Common myeloid progenitor, CD34-positive (primary cell): ENCODE results near the gene USHBP1.
A peak's percentile ranks its signal among the peaks of the same experiment; 100 is the strongest.

Experiments used
- CTCF ChIA-PET: fragments of 350-600 bp; sonication (Branson Sonifier 250); formaldehyde crosslinking; loops from one replicate; lab custom pipeline; 2021; ENCODE audit warnings: antibody characterized with exemption; lab: Charles Lee
- POLR2A ChIA-PET: fragments of 350-600 bp; sonication (Branson Sonifier 250); formaldehyde crosslinking; loops from one replicate; lab custom pipeline; 2021; ENCODE audit warnings: antibody characterized with exemption; lab: Charles Lee
- DNase-seq, 3 donors: peaks; one replicate each; pipeline versions ENCODE4 v3.0.0 to v3.0.0-alpha.2; 2013
- H3K27ac ChIP-seq, 2 experiments: 1 replicate in 1 of 2; 2 replicates in 1 of 2; pipeline ENCODE4 v1.7.0; 2013; ENCODE audit warnings: inconsistent platforms in 2 of 2, low read length in 2 of 2, mild to moderate bottlenecking in 2 of 2, low read depth in 1 of 2, moderate library complexity in 1 of 2; ENCODE audit not compliant: severe bottlenecking in 2 of 2, insufficient read depth in 1 of 2, poor library complexity in 1 of 2
- H3K27me3 ChIP-seq, 5 experiments: replicated peaks in 2 of 5; 1 replicate in 3 of 5; 2 replicates in 2 of 5; pipeline versions ENCODE4 v1.6.1 to v1.7.0; 2013; ENCODE audit warnings: low read length in 4 of 5, mild to moderate bottlenecking in 2 of 5, moderate library complexity in 2 of 5, inconsistent platforms in 1 of 5; ENCODE audit not compliant: insufficient read depth in 5 of 5, control insufficient read depth in 4 of 5
- H3K36me3 ChIP-seq, 4 experiments: 1 replicate in 2 of 4; 2 replicates in 2 of 4; pipeline versions ENCODE4 v1.6.1 to v1.7.0; 2013; ENCODE audit warnings: low read length in 3 of 4, control low read depth in 1 of 4, mild to moderate bottlenecking in 1 of 4; ENCODE audit not compliant: control insufficient read depth in 4 of 4, insufficient read depth in 4 of 4
- H3K4me1 ChIP-seq, 4 experiments: 1 replicate in 3 of 4; 2 replicates in 1 of 4; pipeline versions ENCODE4 v1.6.1 to v1.7.1; 2013; ENCODE audit warnings: low read length in 3 of 4, mild to moderate bottlenecking in 3 of 4, control low read depth in 1 of 4, inconsistent platforms in 1 of 4, moderate library complexity in 1 of 4; ENCODE audit not compliant: control insufficient read depth in 4 of 4, insufficient read depth in 4 of 4; ENCODE audit errors: control extremely low read depth in 1 of 4
- H3K4me3 ChIP-seq, 7 experiments: 1 replicate in 4 of 7; 2 replicates in 3 of 7; pipeline versions ENCODE4 v1.5.1 to v1.7.0; 2013; ENCODE audit warnings: mild to moderate bottlenecking in 7 of 7, low read length in 6 of 7, moderate library complexity in 6 of 7, inconsistent platforms in 2 of 7, low read depth in 2 of 7, control low read depth in 1 of 7; ENCODE audit not compliant: insufficient read depth in 4 of 7, control insufficient read depth in 1 of 7; ENCODE audit errors: extremely low read depth in 1 of 7
- H3K9me3 ChIP-seq, 5 experiments: 1 replicate in 4 of 5; 2 replicates in 1 of 5; pipeline versions ENCODE4 v1.6.1 to v1.7.1; 2013; ENCODE audit warnings: low read length in 4 of 5, mild to moderate bottlenecking in 2 of 5, inconsistent platforms in 1 of 5, low read depth in 1 of 5, moderate library complexity in 1 of 5; ENCODE audit not compliant: control insufficient read depth in 4 of 5, insufficient read depth in 2 of 5; ENCODE audit errors: control extremely low read depth in 1 of 5
- WGBS: methylation state at CpG from one replicate; pipeline ENCODE4 v1.1.5; 2013; ENCODE audit not compliant: insufficient coverage; 5-methylcytosine and 5-hydroxymethylcytosine counted together

The USHBP1 gene

DNA sequence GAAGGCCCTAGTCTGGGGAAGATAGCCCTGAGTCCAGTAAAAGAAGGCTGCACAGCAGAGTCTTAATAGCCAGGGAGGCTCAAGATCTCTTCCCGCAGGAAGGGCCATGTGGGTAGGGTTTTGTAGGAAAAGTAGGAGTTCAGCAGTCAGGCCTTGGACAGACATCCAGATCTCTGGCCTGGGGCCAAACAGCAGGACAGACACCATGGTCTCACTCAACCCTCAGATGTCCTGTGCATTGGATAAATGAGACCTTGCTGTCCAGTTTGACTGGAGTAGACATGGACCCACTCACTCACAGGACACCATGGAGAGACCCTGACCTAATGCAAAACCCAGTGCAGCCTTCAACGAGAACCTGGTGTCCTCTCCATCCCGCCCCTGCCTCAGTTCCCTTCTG lies 34.7 kb downstream of the USHBP1 start:
- Histone ChIP-seq H3K4me1 (peaks cover 0 to 19% (median 12%) of the 10 kb centered on the region in 4 experiments), H3K36me3 (peaks cover 0 to 29% (median 14%) of the 10 kb centered on the region in 4 experiments), H3K27ac (no peak overlapping the region), H3K27me3 (no peaks in the 10 kb centered on the region), H3K4me3 (no peak overlapping the region), H3K9me3 (no peaks in the 10 kb centered on the region)
- POLR2A ChIA-PET = no interaction called here
- CTCF ChIA-PET = no interaction called here
- DNase-seq = no peak
- 100% methylated on average over 3 of the region's 3 CpGs for WGBS

- POLR2A ChIA-PET = no interaction called here
- H3K4me3 ChIP-seq = no peak overlapping the region
- 96% methylated on average over 13 of the region's 13 CpGs for WGBS
- no peak overlapping the region for H3K27ac ChIP-seq
- DNase-seq = no peak
- no peaks in the 10 kb centered on the region for H3K9me3 ChIP-seq
- CTCF ChIA-PET = interaction anchor here (0.8 to 2.6 kb wide), 5 partner anchors 7 to 17 kb away, joined by 3 to 12 read pairs (median 6); partner anchors contain the start of gene USE1
- H3K36me3 ChIP-seq = peaks cover 0 to 29% (median 14%) of the 10 kb centered on the region in 4 experiments
- no peaks in the 10 kb centered on the region for H3K27me3 ChIP-seq
- peaks cover 0 to 13% (median 8%) of the 10 kb centered on the region in 4 experiments for H3K4me1 ChIP-seq
These were observed 36.7 kb downstream of the USHBP1 start for GRCh38 chr19:17227798-17228367.

DNA sequence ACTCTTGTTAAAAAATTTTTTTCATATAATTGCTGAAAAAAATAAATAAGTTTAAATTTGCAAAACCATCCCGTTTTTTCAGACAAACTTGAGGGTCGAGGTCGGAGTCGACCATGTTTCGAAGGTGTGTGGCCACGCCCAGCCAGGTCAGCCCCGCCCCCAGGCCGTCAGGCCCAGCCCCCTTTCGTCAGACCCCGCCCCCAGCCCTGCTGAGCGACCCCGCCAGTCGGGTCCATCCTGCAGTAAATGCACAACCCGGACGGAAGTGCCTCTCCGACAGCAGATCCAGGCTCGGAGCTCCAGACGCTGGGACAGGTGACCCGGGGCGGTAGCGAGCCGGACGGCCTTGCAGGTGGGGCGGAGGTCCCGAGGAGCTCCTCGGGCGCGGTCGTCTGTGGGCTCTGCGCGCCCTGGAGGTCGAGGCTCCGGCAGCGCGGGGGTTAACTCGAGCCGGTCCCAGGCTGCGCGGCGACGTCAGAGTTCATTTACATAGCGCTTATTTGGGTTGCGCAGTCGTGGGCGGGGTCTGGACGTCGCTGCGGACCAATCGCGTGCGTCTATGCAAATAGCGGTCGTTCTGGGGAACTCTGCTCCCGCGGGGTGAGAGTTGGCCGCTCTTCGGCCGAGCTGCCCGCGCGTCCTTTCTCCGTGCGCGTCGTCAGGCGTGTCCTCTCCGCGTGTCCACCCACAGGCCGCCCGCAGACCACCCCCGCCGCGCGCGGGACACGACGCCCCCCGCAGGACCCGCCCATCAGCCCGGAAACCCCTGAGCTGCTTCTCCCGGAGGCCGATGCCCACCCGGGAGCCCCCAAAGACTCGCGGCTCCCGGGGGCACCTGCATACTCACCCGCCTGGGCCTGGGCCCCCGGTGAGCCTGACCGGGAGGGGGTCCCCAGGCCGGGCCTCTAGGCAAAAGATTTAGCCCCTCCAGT lies 38.3 kb downstream of the USHBP1 start, which contains the start of gene OCEL1:
Gene OCEL1, plus strand, starts transcription at position 225 of the 932 bp plus-strand sequence. Its CDS starts 22 bp downstream, at position 247.
- Histone ChIP-seq H3K4me1 (peaks cover 0 to 13% (median 8%) of the 10 kb centered on the region in 4 experiments), H3K27me3 (no peaks in the 10 kb centered on the region), H3K36me3 (peaks cover 0 to 15% (median 7%) of the 10 kb centered on the region in 4 experiments), H3K27ac (peak within 1 kb of the TSS in 1 of 2 experiments; percentile 70), H3K9me3 (no peaks in the 10 kb centered on the region), H3K4me3 (peak within 1 kb of the TSS; percentile 64 to 81 (median 76))
- ChIA-PET CTCF (interaction anchor here (0.8 to 2.6 kb wide), 7 partner anchors 9 to 152 kb away, joined by 3 to 12 read pairs (median 3); no protein-coding TSS in a partner anchor), POLR2A (interaction anchor here (0.5 to 1.4 kb wide), 3 partner anchors 11 to 143 kb away, joined by 3 to 10 read pairs (median 3); partner anchors contain the start of gene USE1)
- WGBS = under 1% methylated on average over 58 of the region's 90 CpGs
- peak; percentile 97 to 99 (median 99) for DNase-seq

GRCh38 chr19:17225053-17225452 lies 39.5 kb downstream of the USHBP1 start:
- no peaks in the 10 kb centered on the region for H3K27me3 ChIP-seq
- no peak overlapping the region for H3K27ac ChIP-seq
- H3K9me3 ChIP-seq = no peaks in the 10 kb centered on the region
- ChIA-PET CTCF (no interaction called here), POLR2A (no interaction called here)
- peaks cover 0 to 13% (median 9%) of the 10 kb centered on the region in 4 experiments for H3K4me1 ChIP-seq
- WGBS = 100% methylated on average over 1 of the region's 10 CpGs
- H3K36me3 ChIP-seq = peaks cover 0 to 6% (median 3%) of the 10 kb centered on the region in 4 experiments
- DNase-seq = no peak
- H3K4me3 ChIP-seq = peak overlapping the region in 1 of 7 experiments; percentile 81

DNA sequence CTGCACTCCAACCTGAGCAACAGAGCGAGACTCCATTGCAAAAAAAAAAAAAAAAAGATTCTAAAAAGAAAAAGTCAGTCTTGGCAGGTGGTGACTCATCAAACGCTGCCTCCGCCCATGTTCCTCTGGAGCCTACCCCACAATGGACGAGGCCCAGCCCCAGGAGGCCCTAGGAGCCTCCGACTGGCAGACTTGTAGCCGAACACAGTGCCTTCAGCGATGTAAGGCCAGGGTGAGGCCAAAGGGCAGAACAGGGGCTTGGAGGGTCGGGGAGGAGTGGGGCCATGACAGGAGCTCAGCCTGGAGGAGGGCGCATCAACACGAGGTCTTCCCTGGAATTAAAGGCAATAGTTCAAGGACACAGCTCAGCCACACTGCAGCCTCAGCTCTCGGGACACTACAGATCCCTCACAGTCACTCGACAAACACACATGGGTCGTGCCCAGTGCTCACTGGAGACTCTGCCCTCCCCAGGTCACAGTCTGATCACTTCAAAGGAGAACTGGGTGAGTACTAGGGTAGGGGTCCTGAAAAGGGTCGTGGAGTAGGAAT lies 44.3 kb downstream of the USHBP1 start:
- H3K4me3 ChIP-seq = no peak overlapping the region
- H3K27ac ChIP-seq = peak overlapping the region in 1 of 2 experiments; percentile 14
- peaks cover 8 to 21% (median 13%) of the 10 kb centered on the region in 4 experiments for H3K36me3 ChIP-seq
- H3K9me3 ChIP-seq = no peaks in the 10 kb centered on the region
- 73% methylated on average over 13 of the region's 14 CpGs for WGBS
- peak; percentile 37 to 67 (median 66) for DNase-seq
- H3K27me3 ChIP-seq = no peaks in the 10 kb centered on the region
- H3K4me1 ChIP-seq = peaks cover 0 to 8% (median 7%) of the 10 kb centered on the region in 4 experiments
- CTCF ChIA-PET = interaction anchor here (0.6 to 2.0 kb wide), 2 partner anchors 15 to 18 kb away, joined by 3 to 4 read pairs; no protein-coding TSS in a partner anchor
- POLR2A ChIA-PET = interaction anchor here (0.7 to 1.0 kb wide), 2 partner anchors 15 to 133 kb away, joined by 3 read pairs; no protein-coding TSS in a partner anchor

DNA sequence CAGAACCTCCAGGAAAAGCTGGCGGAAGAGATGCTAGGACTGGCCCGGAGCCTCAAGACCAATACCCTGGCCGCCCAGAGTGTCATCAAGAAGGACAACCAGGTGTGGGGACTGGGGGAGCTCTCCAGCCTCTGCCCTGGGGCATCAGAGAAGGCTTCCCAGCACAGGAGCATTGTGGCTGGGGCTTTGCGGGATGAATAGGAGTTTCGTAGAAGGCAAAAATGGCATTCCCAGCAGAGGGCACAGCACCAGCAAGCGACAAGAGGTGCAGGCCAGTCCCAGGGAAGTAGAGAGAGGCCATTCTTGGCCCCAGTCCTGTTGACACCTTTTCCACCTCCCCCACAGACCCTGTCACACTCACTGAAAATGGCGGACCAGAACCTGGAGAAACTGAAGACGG lies 45.3 kb downstream of the USHBP1 start:
- no peak overlapping the region for H3K27ac ChIP-seq
- peaks cover 0 to 15% (median 15%) of the 10 kb centered on the region in 4 experiments for H3K4me1 ChIP-seq
- 98% methylated on average over 8 of the region's 8 CpGs for WGBS
- no peaks in the 10 kb centered on the region for H3K9me3 ChIP-seq
- DNase-seq = no peak
- POLR2A ChIA-PET = no interaction called here
- no peaks in the 10 kb centered on the region for H3K27me3 ChIP-seq
- CTCF ChIA-PET = no interaction called here
- peaks cover 8 to 21% (median 13%) of the 10 kb centered on the region in 4 experiments for H3K36me3 ChIP-seq
- no peak overlapping the region for H3K4me3 ChIP-seq
